RWPE2 (cell line): ENCODE results near the gene S100A9.

Source experiments
- ATAC-seq: fragments of 200-7000 bp; cut with Tn5 transposase; 3 replicates; pipeline ENCODE4 v1.9.1; 2021; ENCODE audit warnings: low read depth
- DNase-seq: peaks from one replicate; pipeline ENCODE4 v3.0.0-alpha.2; 2020; ENCODE audit warnings: low spot score
- H3K27ac ChIP-seq: fragments of 450-650 bp; 2 replicates; pipeline ENCODE4 v1.5.1; 2017; ENCODE audit warnings: mild to moderate bottlenecking; ENCODE audit not compliant: poor library complexity, severe bottlenecking
- H3K27me3 ChIP-seq: fragments of 250-450 bp; sonication (Bioruptor Pico); 2 replicates; pipeline ENCODE4 v1.5.1; 2021; ENCODE audit warnings: mild to moderate bottlenecking, moderate library complexity; ENCODE audit not compliant: insufficient read depth, poor library complexity, severe bottlenecking
- H3K36me3 ChIP-seq: fragments of 250-450 bp; sonication (Bioruptor Pico); 2 replicates; pipeline ENCODE4 v1.5.1; 2020; ENCODE audit warnings: low read depth, mild to moderate bottlenecking, moderate library complexity
- H3K4me1 ChIP-seq: fragments of 250-450 bp; sonication (Bioruptor Pico); 2 replicates; pipeline ENCODE4 v1.5.1; 2021; ENCODE audit warnings: mild to moderate bottlenecking, moderate library complexity; ENCODE audit not compliant: insufficient read depth, poor library complexity, severe bottlenecking
- H3K4me3 ChIP-seq: fragments of 250-450 bp; sonication (Bioruptor Pico); 2 replicates; pipeline ENCODE4 v1.5.1; 2021; ENCODE audit warnings: mild to moderate bottlenecking, moderate library complexity; ENCODE audit not compliant: severe bottlenecking
- H3K9me3 ChIP-seq: fragments of 250-450 bp; sonication (Bioruptor Pico); 2 replicates; pipeline ENCODE4 v1.5.1; 2021; ENCODE audit warnings: mild to moderate bottlenecking, moderate library complexity; ENCODE audit not compliant: severe bottlenecking
- TF ChIP-seq, protein P1 (sequence below): fragments of 450-650 bp; IDR thresholded peaks from one replicate; pipeline ENCODE4 v1.5.1; 2017; ENCODE audit warnings: mild to moderate bottlenecking, moderate library complexity; ENCODE audit not compliant: poor library complexity, severe bottlenecking

Gene S100A9

GRCh38 chr1:153375511-153375910 lies 17.9 kb downstream of the S100A9 start, which contains the start of gene S100A12:
TSS of gene S100A12 (minus strand) at chr1:153375621. CDS start at chr1:153374592, 1,029 bp downstream.
- H3K36me3 ChIP-seq, result no peaks in the 10 kb centered on the region
- H3K27me3 ChIP-seq, result no peaks in the 10 kb centered on the region
- no peak for DNase-seq
- no peak within 1 kb of the TSS for H3K4me3 ChIP-seq
- TF ChIP-seq, protein P1, sequence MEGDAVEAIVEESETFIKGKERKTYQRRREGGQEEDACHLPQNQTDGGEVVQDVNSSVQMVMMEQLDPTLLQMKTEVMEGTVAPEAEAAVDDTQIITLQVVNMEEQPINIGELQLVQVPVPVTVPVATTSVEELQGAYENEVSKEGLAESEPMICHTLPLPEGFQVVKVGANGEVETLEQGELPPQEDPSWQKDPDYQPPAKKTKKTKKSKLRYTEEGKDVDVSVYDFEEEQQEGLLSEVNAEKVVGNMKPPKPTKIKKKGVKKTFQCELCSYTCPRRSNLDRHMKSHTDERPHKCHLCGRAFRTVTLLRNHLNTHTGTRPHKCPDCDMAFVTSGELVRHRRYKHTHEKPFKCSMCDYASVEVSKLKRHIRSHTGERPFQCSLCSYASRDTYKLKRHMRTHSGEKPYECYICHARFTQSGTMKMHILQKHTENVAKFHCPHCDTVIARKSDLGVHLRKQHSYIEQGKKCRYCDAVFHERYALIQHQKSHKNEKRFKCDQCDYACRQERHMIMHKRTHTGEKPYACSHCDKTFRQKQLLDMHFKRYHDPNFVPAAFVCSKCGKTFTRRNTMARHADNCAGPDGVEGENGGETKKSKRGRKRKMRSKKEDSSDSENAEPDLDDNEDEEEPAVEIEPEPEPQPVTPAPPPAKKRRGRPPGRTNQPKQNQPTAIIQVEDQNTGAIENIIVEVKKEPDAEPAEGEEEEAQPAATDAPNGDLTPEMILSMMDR, result no peak
- H3K4me1 ChIP-seq, result peaks cover 13% of the 10 kb centered on the region
- H3K27ac ChIP-seq, result peak within 1 kb of the TSS; percentile 65
- no peaks in the 10 kb centered on the region for H3K9me3 ChIP-seq
- peak; percentile 95 for ATAC-seq

- Histone ChIP-seq H3K4me1 (peaks cover 13% of the 10 kb centered on the region), H3K9me3 (peaks cover 3% of the 10 kb centered on the region), H3K27ac (no peak overlapping the region), H3K36me3 (no peaks in the 10 kb centered on the region), H3K4me3 (no peak overlapping the region), H3K27me3 (no peaks in the 10 kb centered on the region)
- TF ChIP-seq, protein P1, result no peak
- no peak for ATAC-seq
- DNase-seq, result no peak
These were observed 21.9 kb downstream of the S100A9 start for GRCh38 chr1:153379591-153379990.

DNA sequence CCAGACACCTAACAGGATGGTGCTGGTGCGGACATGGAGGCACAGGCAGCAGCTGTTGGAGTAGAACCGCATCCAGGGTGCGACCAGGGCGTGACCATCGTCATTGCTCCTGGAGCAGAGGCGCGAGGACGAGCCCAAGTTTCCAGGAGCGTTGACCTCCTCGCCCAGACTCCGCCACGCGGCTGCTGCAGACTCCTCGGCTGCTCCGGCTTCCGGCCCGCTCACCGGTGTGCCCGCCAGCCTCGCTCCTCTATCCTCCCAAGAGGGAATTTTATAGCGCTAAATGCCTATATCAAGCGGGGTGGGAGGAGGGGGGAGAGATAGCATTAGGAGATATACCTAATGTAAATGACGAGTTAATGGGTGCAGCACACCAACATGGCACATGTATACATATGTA lies 23.1 kb downstream of the S100A9 start:
- Histone ChIP-seq H3K36me3 (no peaks in the 10 kb centered on the region), H3K9me3 (peaks cover 3% of the 10 kb centered on the region), H3K4me3 (no peak overlapping the region), H3K4me1 (peaks cover 8% of the 10 kb centered on the region), H3K27me3 (no peaks in the 10 kb centered on the region), H3K27ac (no peak overlapping the region)
- TF ChIP-seq, protein P1, result no peak
- no peak for DNase-seq
- no peak for ATAC-seq

GRCh38 chr1:153384958-153385580 lies 27.4 kb downstream of the S100A9 start:
- no peak for ATAC-seq
- no peaks in the 10 kb centered on the region for H3K27me3 ChIP-seq

DNA sequence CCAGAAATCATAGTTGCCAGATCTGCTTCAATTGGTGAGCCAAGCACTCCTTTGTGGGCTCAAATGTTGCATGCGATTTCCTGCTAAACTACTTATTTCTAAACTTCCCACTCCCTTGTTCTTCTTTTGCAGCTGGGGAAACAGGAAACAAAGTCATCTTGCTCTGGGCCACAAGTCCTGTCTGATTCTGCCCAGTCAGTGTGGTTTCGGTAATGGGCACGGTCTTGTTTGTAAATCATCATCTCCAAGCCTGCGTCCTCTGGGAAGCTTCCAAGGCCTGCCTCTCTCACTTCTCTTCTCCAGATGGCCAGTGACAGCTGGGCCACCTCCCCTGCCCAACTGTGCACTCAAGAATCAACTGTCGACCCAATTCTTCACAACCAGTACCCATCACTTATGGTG lies 28.8 kb downstream of the S100A9 start:
- ATAC-seq (peak; percentile 57), DNase-seq (no peak)
- H3K27ac ChIP-seq, result peak overlapping the region; percentile 45
- no peaks in the 10 kb centered on the region for H3K27me3 ChIP-seq
- no peaks in the 10 kb centered on the region for H3K36me3 ChIP-seq
- H3K4me3 ChIP-seq, result no peak overlapping the region
- TF ChIP-seq, protein P1, result no peak
- peaks cover under 1% of the 10 kb centered on the region for H3K9me3 ChIP-seq
- peaks cover 27% of the 10 kb centered on the region for H3K4me1 ChIP-seq

More at GRCh38 chr1:153384958-153385580, 27.4 kb downstream of the S100A9 start:
- Histone ChIP-seq H3K36me3 (no peaks in the 10 kb centered on the region), H3K27ac (no peak overlapping the region), H3K4me3 (no peak overlapping the region), H3K4me1 (peaks cover 13% of the 10 kb centered on the region), H3K9me3 (peaks cover 3% of the 10 kb centered on the region)
- TF ChIP-seq, protein P1, result no peak
- DNase-seq, result no peak
